ENCODE results near the gene SYNM. TPM values are rescaled to one million over a fixed set of nuclear protein-coding genes. Genes with fewer than 3 reads are reported as not detected.

Gene SYNM
- total RNA-seq, 1 experiment from 2014 or later = 6.1 TPM

- no peaks in the 10 kb centered on the region for H3K4me1 ChIP-seq
- no TSS peak for BruUV-seq (replicated peaks)
- no peaks in the 10 kb centered on the region for H3K36me3 ChIP-seq (ENCODE audit: control insufficient read depth, insufficient read depth, low read length)
- POLR2A ChIA-PET = no interaction called here
- no peaks in the 10 kb centered on the region for H3K9me3 ChIP-seq
- H3K4me3 ChIP-seq (ENCODE audit: low read depth, low read length) = no peak overlapping the region
- H3K9me3 Mint-ChIP-seq (ENCODE audit: unreplicated experiment) = no peaks in the 10 kb centered on the region
- H3K27me3 Mint-ChIP-seq (ENCODE audit: insufficient read depth, unreplicated experiment) = peaks cover 4% of the 10 kb centered on the region
- CTCF ChIA-PET = no interaction called here
- no peak for TF ChIP-seq CTCF (IDR thresholded peaks at IDR 0.05; ENCODE audit: insufficient read depth in 1 of 2, low read depth in 1 of 2, low read length in 1 of 2, severe bottlenecking in 1 of 2, unreplicated experiment in 1 of 2)
- DNase-seq = no peak
- intact Hi-C loops (cut with micrococcal nuclease; ENCODE audit: unreplicated experiment) = no loop called here
- H3K36me3 Mint-ChIP-seq (ENCODE audit: insufficient read depth, unreplicated experiment) = no peaks in the 10 kb centered on the region
- H3K4me1 Mint-ChIP-seq (ENCODE audit: low read depth, unreplicated experiment) = no peaks in the 10 kb centered on the region
- H3K27ac Mint-ChIP-seq (ENCODE audit: unreplicated experiment) = no peak overlapping the region
- no peaks in the 10 kb centered on the region for H3K27me3 ChIP-seq (replicated peaks; ENCODE audit: control insufficient read depth, insufficient read depth, low read length)
- no peak overlapping the region for H3K4me3 Mint-ChIP-seq (ENCODE audit: unreplicated experiment)
Observed at GRCh38 chr15:99087405-99087943, 17.4 kb upstream of the SYNM start.

- POLR2A ChIA-PET = no interaction called here
- CTCF ChIA-PET = interaction anchor here (0.6 kb wide), 1 partner anchor 389 kb away, joined by 5 read pairs; no protein-coding TSS in a partner anchor
- BruUV-seq (replicated peaks) = no TSS peak
- H3K27ac Mint-ChIP-seq (ENCODE audit: unreplicated experiment) = no peak overlapping the region
- no peak for DNase-seq
- H3K4me1 Mint-ChIP-seq (ENCODE audit: low read depth, unreplicated experiment) = no peaks in the 10 kb centered on the region
- intact Hi-C loops (cut with micrococcal nuclease; ENCODE audit: unreplicated experiment) = no loop called here
- no peaks in the 10 kb centered on the region for H3K9me3 ChIP-seq
- H3K4me1 ChIP-seq = no peaks in the 10 kb centered on the region
- H3K27me3 Mint-ChIP-seq (ENCODE audit: insufficient read depth, unreplicated experiment) = no peaks in the 10 kb centered on the region
- H3K4me3 Mint-ChIP-seq (ENCODE audit: unreplicated experiment) = no peak overlapping the region
- no peak for TF ChIP-seq CTCF (IDR thresholded peaks at IDR 0.05; ENCODE audit: insufficient read depth in 1 of 2, low read depth in 1 of 2, low read length in 1 of 2, severe bottlenecking in 1 of 2, unreplicated experiment in 1 of 2)
- no peak overlapping the region for H3K4me3 ChIP-seq (ENCODE audit: low read depth, low read length)
- no peaks in the 10 kb centered on the region for H3K36me3 Mint-ChIP-seq (ENCODE audit: insufficient read depth, unreplicated experiment)
- H3K27me3 ChIP-seq (replicated peaks; ENCODE audit: control insufficient read depth, insufficient read depth, low read length) = no peaks in the 10 kb centered on the region
- H3K36me3 ChIP-seq (ENCODE audit: control insufficient read depth, insufficient read depth, low read length) = no peaks in the 10 kb centered on the region
- no peaks in the 10 kb centered on the region for H3K9me3 Mint-ChIP-seq (ENCODE audit: unreplicated experiment)
Observed at GRCh38 chr15:99090011-99090699, 14.7 kb upstream of the SYNM start.

GRCh38 chr15:99090938-99091337 is 13.9 kb upstream of the SYNM start:
- no peaks in the 10 kb centered on the region for H3K4me1 ChIP-seq
- no peaks in the 10 kb centered on the region for H3K9me3 ChIP-seq
- H3K27me3 ChIP-seq (replicated peaks; ENCODE audit: control insufficient read depth, insufficient read depth, low read length) = no peaks in the 10 kb centered on the region
- intact Hi-C loops (cut with micrococcal nuclease; ENCODE audit: unreplicated experiment) = no loop called here
- no peak overlapping the region for H3K4me3 ChIP-seq (ENCODE audit: low read depth, low read length)
- H3K27ac Mint-ChIP-seq (ENCODE audit: unreplicated experiment) = no peak overlapping the region
- CTCF ChIA-PET = interaction anchor here (1.0 kb wide), 1 partner anchor 123 kb away, joined by 3 read pairs; no protein-coding TSS in a partner anchor
- H3K9me3 Mint-ChIP-seq (ENCODE audit: unreplicated experiment) = no peaks in the 10 kb centered on the region
- H3K4me1 Mint-ChIP-seq (ENCODE audit: low read depth, unreplicated experiment) = no peaks in the 10 kb centered on the region
- no peak overlapping the region for H3K4me3 Mint-ChIP-seq (ENCODE audit: unreplicated experiment)
- DNase-seq = no peak
- TF ChIP-seq CTCF (IDR thresholded peaks at IDR 0.05; ENCODE audit: insufficient read depth in 1 of 2, low read depth in 1 of 2, low read length in 1 of 2, severe bottlenecking in 1 of 2, unreplicated experiment in 1 of 2) = no peak
- POLR2A ChIA-PET = interaction anchor here (0.6 kb wide), 1 partner anchor 9 kb away, joined by 3 read pairs; no protein-coding TSS in a partner anchor
- H3K36me3 Mint-ChIP-seq (ENCODE audit: insufficient read depth, unreplicated experiment) = no peaks in the 10 kb centered on the region
- no peaks in the 10 kb centered on the region for H3K36me3 ChIP-seq (ENCODE audit: control insufficient read depth, insufficient read depth, low read length)
- BruUV-seq (replicated peaks) = no TSS peak
- no peaks in the 10 kb centered on the region for H3K27me3 Mint-ChIP-seq (ENCODE audit: insufficient read depth, unreplicated experiment)

Measured in Caco-2 (cell line).